Gastroesophageal sphincter (tissue), 3 donors: ENCODE data around the gene TSPEAR.

ENCODE experiments used
- CTCF ChIP-seq, 4 experiments: fragments of 200-600 bp in 2 of 4; fragments of 450-650 bp in 2 of 4; sonication (generic) in 1 of 4; IDR thresholded peaks; one replicate each; pipeline ENCODE4 v1.5.1; 2017 to 2019; ENCODE audit warnings: antibody characterized with exemption in 4 of 4, mild to moderate bottlenecking in 2 of 4, moderate library complexity in 2 of 4
- EP300 ChIP-seq: sonication (generic); formaldehyde crosslinking; IDR thresholded peaks from one replicate; pipeline ENCODE4 v1.6.1; 2017; ENCODE audit warnings: antibody characterized with exemption, mild to moderate bottlenecking
- POLR2A ChIP-seq, 2 donors: fragments of 450-650 bp; IDR thresholded peaks; one replicate each; pipeline ENCODE4 v1.6.1; 2017; ENCODE audit warnings: antibody characterized with exemption in 2 of 2, mild to moderate bottlenecking in 2 of 2, moderate library complexity in 1 of 2

- TF ChIP-seq POLR2A (IDR thresholded peaks at IDR 0.05) = no peak
- no peak for TF ChIP-seq EP300
- TF ChIP-seq CTCF (IDR thresholded peaks at IDR 0.05) = no peak
Measured at GRCh38 chr21:44626262-44626661, 85.1 kb downstream of the TSPEAR start.
